ENCODE data around the gene ACSL1. TPM values are rescaled to one million over a fixed set of nuclear protein-coding genes. Genes with fewer than 3 reads are reported as not detected.

ACSL1 gene
- total RNA-seq, 1 experiment from 2014 or later, result 12.5 TPM

- no peak overlapping the region for H3K27ac ChIP-seq (ENCODE audit: low read depth, low read length)
- peaks cover 32 to 34% of the 10 kb centered on the region in 2 experiments for H3K4me1 ChIP-seq (ENCODE audit: control insufficient read depth in 1 of 2, insufficient read depth in 2 of 2, low read length in 2 of 2)
- ChIA-PET RAD21 (ENCODE audit: low non-redundant PET in 1 of 2, low total read pairs in 2 of 2, uncharacterized antibody in 2 of 2, unreplicated experiment in 2 of 2) (no interaction called here), POLR2A (no interaction called here), CTCF (no interaction called here)
- H4K20me1 ChIP-seq (ENCODE audit: insufficient read depth), result no peaks in the 10 kb centered on the region
- no peaks in the 10 kb centered on the region for H3K79me2 ChIP-seq (ENCODE audit: insufficient read depth, low read length)
- no peaks in the 10 kb centered on the region for H3K27me3 ChIP-seq (ENCODE audit: insufficient read depth, low read length)
- H3K9me3 ChIP-seq (ENCODE audit: control insufficient read depth in 1 of 2, insufficient read depth in 1 of 2, low read depth in 1 of 2, low read length in 2 of 2), result no peaks in the 10 kb centered on the region
- no peaks in the 10 kb centered on the region for H3K9me2 ChIP-seq (ENCODE audit: insufficient read depth)
- no peak for TF ChIP-seq EZH2 (IDR thresholded peaks at IDR 0.05)
- no peak for TF ChIP-seq POLR2AphosphoS5 (IDR thresholded peaks at IDR 0.05; ENCODE audit: low read depth, low read length)
- H3K4me3 ChIP-seq (replicated peaks in 1 of 2; ENCODE audit: low read depth in 1 of 2, low read length in 2 of 2), result no peak overlapping the region
- DNase-seq (ENCODE audit: low read depth, low spot score) (no peak), ATAC-seq (no peak; the same call in 1 of the 2 replicates)
- no peak overlapping the region for H3K9ac ChIP-seq (ENCODE audit: low read length)
- no peak overlapping the region for H2AFZ ChIP-seq (ENCODE audit: low read depth, low read length, poor library complexity, severe bottlenecking)
- no peaks in the 10 kb centered on the region for H3K36me3 ChIP-seq (ENCODE audit: control insufficient read depth in 1 of 2, insufficient read depth in 2 of 2, low read length in 2 of 2)
- peak overlapping the region; percentile 42 for H3K4me2 ChIP-seq (ENCODE audit: low read length)
- BruUV-seq (replicated peaks), result no TSS peak
- intact Hi-C loops (cut with micrococcal nuclease), result no loop called here
Measured at GRCh38 chr4:184808713-184809050, 17.1 kb downstream of the ACSL1 start.

GRCh38 chr4:184807797-184808712 is 17.7 kb downstream of the ACSL1 start:
- DNase-seq (ENCODE audit: low read depth, low spot score), result no peak
- peak; percentile 78 for ATAC-seq
- CTCF ChIA-PET, result no interaction called here
- Histone ChIP-seq H3K4me1 (ENCODE audit: control insufficient read depth in 1 of 2, insufficient read depth in 2 of 2, low read length in 2 of 2) (peaks cover 32 to 34% of the 10 kb centered on the region in 2 experiments), H3K9me3 (ENCODE audit: control insufficient read depth in 1 of 2, insufficient read depth in 1 of 2, low read depth in 1 of 2, low read length in 2 of 2) (no peaks in the 10 kb centered on the region), H3K27ac (ENCODE audit: low read depth, low read length) (no peak overlapping the region), H3K4me3 (replicated peaks in 1 of 2; ENCODE audit: low read depth in 1 of 2, low read length in 2 of 2) (no peak overlapping the region), H3K9ac (ENCODE audit: low read length) (no peak overlapping the region), H2AFZ (ENCODE audit: low read depth, low read length, poor library complexity, severe bottlenecking) (no peak overlapping the region), H3K4me2 (ENCODE audit: low read length) (peak overlapping the region; percentile 42), H3K27me3 (ENCODE audit: insufficient read depth, low read length) (no peaks in the 10 kb centered on the region), H3K79me2 (ENCODE audit: insufficient read depth, low read length) (no peaks in the 10 kb centered on the region), H4K20me1 (ENCODE audit: insufficient read depth) (no peaks in the 10 kb centered on the region), H3K36me3 (ENCODE audit: control insufficient read depth in 1 of 2, insufficient read depth in 2 of 2, low read length in 2 of 2) (no peaks in the 10 kb centered on the region), H3K9me2 (ENCODE audit: insufficient read depth) (no peaks in the 10 kb centered on the region)
- no TSS peak for BruUV-seq (replicated peaks)
- intact Hi-C loops (cut with micrococcal nuclease), result no loop called here
- TF ChIP-seq ZNF274 (IDR thresholded peaks at IDR 0.05; ENCODE audit: low read depth, low read length) (no peak), JUND (IDR thresholded peaks at IDR 0.05) (peak; percentile 41; the same call in 1 of the 2 replicates), FOSL1 (IDR thresholded peaks at IDR 0.05; ENCODE audit: low read depth) (peak; percentile 81), SP1 (IDR thresholded peaks at IDR 0.05; ENCODE audit: low read depth) (peak; percentile 33; the same call in 1 of the 2 replicates), RAD21 (IDR thresholded peaks at IDR 0.05; ENCODE audit: low read depth) (no peak)
- TF ChIP-seq, protein P1, sequence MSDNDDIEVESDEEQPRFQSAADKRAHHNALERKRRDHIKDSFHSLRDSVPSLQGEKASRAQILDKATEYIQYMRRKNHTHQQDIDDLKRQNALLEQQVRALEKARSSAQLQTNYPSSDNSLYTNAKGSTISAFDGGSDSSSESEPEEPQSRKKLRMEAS (IDR thresholded peaks at IDR 0.05), result peak; percentile 67
- TF ChIP-seq, protein P2, sequence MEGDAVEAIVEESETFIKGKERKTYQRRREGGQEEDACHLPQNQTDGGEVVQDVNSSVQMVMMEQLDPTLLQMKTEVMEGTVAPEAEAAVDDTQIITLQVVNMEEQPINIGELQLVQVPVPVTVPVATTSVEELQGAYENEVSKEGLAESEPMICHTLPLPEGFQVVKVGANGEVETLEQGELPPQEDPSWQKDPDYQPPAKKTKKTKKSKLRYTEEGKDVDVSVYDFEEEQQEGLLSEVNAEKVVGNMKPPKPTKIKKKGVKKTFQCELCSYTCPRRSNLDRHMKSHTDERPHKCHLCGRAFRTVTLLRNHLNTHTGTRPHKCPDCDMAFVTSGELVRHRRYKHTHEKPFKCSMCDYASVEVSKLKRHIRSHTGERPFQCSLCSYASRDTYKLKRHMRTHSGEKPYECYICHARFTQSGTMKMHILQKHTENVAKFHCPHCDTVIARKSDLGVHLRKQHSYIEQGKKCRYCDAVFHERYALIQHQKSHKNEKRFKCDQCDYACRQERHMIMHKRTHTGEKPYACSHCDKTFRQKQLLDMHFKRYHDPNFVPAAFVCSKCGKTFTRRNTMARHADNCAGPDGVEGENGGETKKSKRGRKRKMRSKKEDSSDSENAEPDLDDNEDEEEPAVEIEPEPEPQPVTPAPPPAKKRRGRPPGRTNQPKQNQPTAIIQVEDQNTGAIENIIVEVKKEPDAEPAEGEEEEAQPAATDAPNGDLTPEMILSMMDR (IDR thresholded peaks at IDR 0.05 in 2 of 3, conservative IDR thresholded peaks at IDR 0.05 in 1 of 3; ENCODE audit: borderline replicate concordance in 1 of 3, insufficient read depth in 1 of 3, low read depth in 2 of 3, low read length in 2 of 3), result no peak
- RAD21 ChIA-PET (ENCODE audit: low non-redundant PET in 1 of 2, low total read pairs in 2 of 2, uncharacterized antibody in 2 of 2, unreplicated experiment in 2 of 2), result no interaction called here
- POLR2A ChIA-PET, result no interaction called here
